Endothelial cell of umbilical vein (primary cell): ENCODE measurements around the gene MEGF10. TPM values are rescaled to one million over a fixed set of nuclear protein-coding genes. Genes with fewer than 3 reads are reported as not detected.

Experiments used
- BruUV-seq: library from RNA; stranded (reverse); fragments of 400-500 nt; replicated peaks from 2 replicates; lab custom pipeline; 2021; lab: Mats Ljungman, UMichigan
- CTCF ChIA-PET: fragments of 300-600, 350-600 bp; sonication (Branson Sonifier 250); formaldehyde crosslinking; loops from one replicate; lab custom pipeline; 2021; ENCODE audit warnings: antibody characterized with exemption, inconsistent platforms; lab: Charles Lee
- POLR2A ChIA-PET: fragments of 300-600, 350-600 bp; sonication (Branson Sonifier 250); formaldehyde crosslinking; loops from one replicate; lab custom pipeline; 2021; ENCODE audit warnings: antibody characterized with exemption, inconsistent platforms; lab: Charles Lee
- DNase-seq: peaks from one replicate; pipeline ENCODE4 v3.0.0-alpha.2; 2011; ENCODE audit warnings: low read depth, low spot score
- FAIRE-seq: peaks from 2 replicates; lab custom pipeline; 2011; peaks lifted over from hg19 to GRCh38; lab: Jason Lieb, UNC
- H2AFZ ChIP-seq: 2 replicates; pipeline ENCODE4 v1.6.0; 2012; ENCODE audit warnings: low read depth, low read length, control low read depth, inconsistent platforms
- H3K27ac ChIP-seq: 2 replicates; pipeline ENCODE4 v1.5.1; 2011; ENCODE audit warnings: low read depth, mild to moderate bottlenecking, control low read depth, low read length, moderate library complexity; ENCODE audit not compliant: insufficient read depth
- H3K27me3 ChIP-seq, 2 experiments: 2 replicates each; pipeline versions ENCODE4 v1.6.0 to v1.6.1; 2011; ENCODE audit warnings: low read length in 2 of 2, mixed read lengths in 1 of 2; ENCODE audit not compliant: control insufficient read depth in 2 of 2, insufficient read depth in 2 of 2
- H3K36me3 ChIP-seq, 2 experiments: 2 replicates in 1 of 2; 3 replicates in 1 of 2; pipeline ENCODE4 v1.5.1; 2011; ENCODE audit warnings: low read length in 2 of 2, mild to moderate bottlenecking in 1 of 2, moderate library complexity in 1 of 2; ENCODE audit not compliant: control insufficient read depth in 2 of 2, insufficient read depth in 2 of 2; ENCODE audit errors: extremely low read depth in 1 of 2
- H3K4me1 ChIP-seq: 3 replicates; pipeline ENCODE4 v1.5.1; 2011; ENCODE audit warnings: mild to moderate bottlenecking, low read length; ENCODE audit not compliant: control insufficient read depth, insufficient read depth; ENCODE audit errors: extremely low read depth
- H3K4me2 ChIP-seq: 2 replicates; pipeline ENCODE4 v1.6.1; 2011; ENCODE audit warnings: low read length, control low read depth, mixed read lengths; ENCODE audit not compliant: insufficient read depth
- H3K4me3 ChIP-seq, 3 experiments: fragments of 200-600 bp in 1 of 3; sonication (generic), shearing (Covaris generic) in 1 of 3; replicated peaks in 1 of 3; 2 replicates each; pipeline ENCODE4 v1.5.1; 2011 to 2016; ENCODE audit warnings: control low read depth in 3 of 3, low read length in 3 of 3, mild to moderate bottlenecking in 2 of 3, inconsistent platforms in 1 of 3, low read depth in 1 of 3, moderate library complexity in 1 of 3; ENCODE audit not compliant: insufficient read depth in 1 of 3
- H3K79me2 ChIP-seq: 2 replicates; pipeline ENCODE4 v1.6.0; 2012; ENCODE audit warnings: low read length, inconsistent platforms; ENCODE audit not compliant: control insufficient read depth, insufficient read depth
- H3K9ac ChIP-seq: replicated peaks from 2 replicates; pipeline ENCODE3; 2011; ENCODE audit warnings: low read length, control low read depth; ENCODE audit not compliant: insufficient read depth; ENCODE audit errors: extremely low read depth
- H3K9me1 ChIP-seq: replicated peaks from 3 replicates; pipeline ENCODE4 v1.6.0; 2011; ENCODE audit warnings: mild to moderate bottlenecking, low read length; ENCODE audit not compliant: control insufficient read depth, insufficient read depth; ENCODE audit errors: extremely low read depth
- H3K9me3 ChIP-seq: replicated peaks from 2 replicates; pipeline ENCODE4 v1.5.1; 2012; ENCODE audit warnings: low read length, inconsistent platforms; ENCODE audit not compliant: control insufficient read depth, insufficient read depth
- H4K20me1 ChIP-seq: replicated peaks from 2 replicates; pipeline ENCODE3; 2011; ENCODE audit warnings: mild to moderate bottlenecking, low read length; ENCODE audit not compliant: control insufficient read depth, insufficient read depth; ENCODE audit errors: extremely low read depth
- CTCF ChIP-seq, 2 donors: IDR thresholded peaks; 1 replicate in 1 of 2; 2 replicates in 1 of 2; pipeline ENCODE4 v1.5.1; 2011; ENCODE audit warnings: low read length in 2 of 2, mild to moderate bottlenecking in 2 of 2, moderate library complexity in 2 of 2, control low read depth in 1 of 2, inconsistent platforms in 1 of 2, low read depth in 1 of 2; ENCODE audit not compliant: insufficient read depth in 1 of 2; ENCODE audit errors: extremely low read depth in 1 of 2
- EZH2 ChIP-seq: IDR thresholded peaks from 2 replicates; pipeline ENCODE4 v1.6.1; 2012; ENCODE audit warnings: borderline replicate concordance, low read depth, mild to moderate bottlenecking, moderate library complexity, low read length, inconsistent platforms; ENCODE audit not compliant: severe bottlenecking
- GATA2 ChIP-seq: IDR thresholded peaks from 2 replicates; pipeline ENCODE4 v1.7.0; 2011; ENCODE audit warnings: low read depth, mild to moderate bottlenecking, moderate library complexity, mixed read lengths, low read length; ENCODE audit not compliant: insufficient read length, insufficient read depth
- JUN ChIP-seq: IDR thresholded peaks from 2 replicates; pipeline ENCODE4 v1.6.1; 2011; ENCODE audit warnings: borderline replicate concordance, low read depth; ENCODE audit not compliant: insufficient read length, insufficient read depth
- MAX ChIP-seq: IDR thresholded peaks from 2 replicates; pipeline ENCODE4 v1.6.1; 2011; ENCODE audit not compliant: insufficient read depth, insufficient read length
- MYC ChIP-seq: IDR thresholded peaks from one replicate; pipeline ENCODE4 v1.6.1; 2011; ENCODE audit warnings: mild to moderate bottlenecking, low read depth, low read length
- POLR2AphosphoS5 ChIP-seq: IDR thresholded peaks from 2 replicates; pipeline ENCODE4 v1.6.1; 2012; ENCODE audit warnings: low read depth, mild to moderate bottlenecking, control low read depth, low read length, moderate library complexity; ENCODE audit not compliant: insufficient read depth
- dilution Hi-C: fragments of 300-500 bp; cut with MboI; formaldehyde crosslinking; loops from one replicate; pipeline ENCODE4 v1.15.0; 2019; ENCODE audit warnings: low sequenced_read_pairs; ENCODE audit not compliant: extremely low pct_ligation_motif_present
- intact Hi-C: fragments of 100-400 bp; cut with micrococcal nuclease; formaldehyde crosslinking; loops from one replicate; pipeline ENCODE4 v1.10.0; 2022
- polyA plus RNA-seq, 4 experiments: library from polyadenylated mRNA; depleted of rRNA in 3 of 4; stranded (reverse) in 3 of 4; unstranded in 1 of 4; fragments of >200 nt; gene quantifications; 2 replicates each; pipeline versions ENCODE4 v1.2.1 to v1.2.3, GENCODE V29; 2011 to 2012; ENCODE audit warnings: missing spikeins in 1 of 4
- total RNA-seq: library from RNA; stranded (reverse); gene quantifications from 2 replicates; pipeline ENCODE4 v1.2.3, GENCODE V29; 2021

Gene MEGF10
- total and polyA plus RNA-seq, 2 donors (not counting 3 experiments of a cell fraction or from before 2014, with no cell fraction given): 0.30 to 1.00 TPM

GRCh38 chr5:127326431-127326830, 35.8 kb downstream of the MEGF10 start:
- Histone ChIP-seq H4K20me1 (no peaks in the 10 kb centered on the region), H3K36me3 (no peaks in the 10 kb centered on the region), H2AFZ (no peak overlapping the region), H3K4me3 (no peak overlapping the region), H3K4me1 (no peaks in the 10 kb centered on the region), H3K27me3 (peaks cover 22 to 27% of the 10 kb centered on the region in 2 experiments), H3K27ac (no peak overlapping the region), H3K9ac (no peak overlapping the region), H3K79me2 (no peaks in the 10 kb centered on the region), H3K9me1 (no peaks in the 10 kb centered on the region), H3K9me3 (no peaks in the 10 kb centered on the region), H3K4me2 (no peak overlapping the region)
- no peak for TF ChIP-seq CTCF (IDR thresholded peaks at IDR 0.05; ENCODE audit: extremely low read depth in 1 of 2, insufficient read depth in 1 of 2, low read depth in 1 of 2, low read length in 2 of 2)
- no peak for TF ChIP-seq MAX
- no peak for TF ChIP-seq JUN
- TF ChIP-seq MYC: no peak
- no peak for TF ChIP-seq EZH2
- TF ChIP-seq POLR2AphosphoS5: no peak
- TF ChIP-seq GATA2: no peak
- DNase-seq (no peak), FAIRE-seq (no peak)
- BruUV-seq: no TSS peak
- POLR2A ChIA-PET: no interaction called here
- CTCF ChIA-PET: no interaction called here
- intact Hi-C loops (no loop called here), dilution Hi-C loops (no loop called here)
